Measurements from ENCODE around the gene PRLR.

PRLR gene

DNA sequence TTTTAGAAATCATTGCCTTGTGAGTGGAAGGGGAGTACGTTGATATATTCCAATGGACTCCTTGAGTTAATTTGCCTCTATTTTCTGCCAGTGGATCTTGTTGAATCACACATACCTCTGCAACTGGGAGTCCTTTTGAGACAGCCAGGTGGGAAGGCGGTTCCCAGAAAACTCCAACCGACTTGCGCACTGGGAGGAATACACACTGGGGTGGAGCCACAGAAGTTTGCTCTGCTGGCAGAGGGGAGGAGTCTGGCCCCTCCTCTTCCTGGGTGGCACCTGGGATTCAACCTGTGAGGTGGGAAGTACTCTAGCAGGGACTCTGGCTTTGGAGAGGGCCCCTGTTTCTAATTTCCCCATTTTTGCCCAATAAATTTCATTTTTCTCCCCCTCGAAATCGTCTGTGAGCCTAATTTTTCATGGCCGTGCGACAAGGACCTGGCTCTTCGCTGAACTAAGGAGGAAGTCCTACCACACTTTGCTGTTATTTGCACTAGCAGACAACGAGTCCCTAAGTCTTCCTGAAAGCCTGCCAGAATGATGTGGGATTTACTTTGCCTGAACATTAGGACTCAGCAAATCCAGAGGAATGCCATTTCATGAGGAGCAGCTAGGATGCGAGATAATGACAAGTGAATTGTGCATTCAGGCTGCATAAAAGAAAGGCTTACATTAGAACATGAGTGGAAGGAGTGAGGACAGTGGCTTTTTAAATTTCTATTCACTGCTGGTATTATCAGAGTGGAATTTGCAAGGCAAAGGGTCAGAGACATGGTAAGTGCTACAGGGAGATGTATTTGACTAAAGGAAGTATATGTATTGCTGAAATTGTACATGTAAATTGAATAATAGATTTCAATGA is 67.2 kb downstream of the PRLR start:
- DNase-seq: peak in 1 of 58 donors; percentile 1

DNA sequence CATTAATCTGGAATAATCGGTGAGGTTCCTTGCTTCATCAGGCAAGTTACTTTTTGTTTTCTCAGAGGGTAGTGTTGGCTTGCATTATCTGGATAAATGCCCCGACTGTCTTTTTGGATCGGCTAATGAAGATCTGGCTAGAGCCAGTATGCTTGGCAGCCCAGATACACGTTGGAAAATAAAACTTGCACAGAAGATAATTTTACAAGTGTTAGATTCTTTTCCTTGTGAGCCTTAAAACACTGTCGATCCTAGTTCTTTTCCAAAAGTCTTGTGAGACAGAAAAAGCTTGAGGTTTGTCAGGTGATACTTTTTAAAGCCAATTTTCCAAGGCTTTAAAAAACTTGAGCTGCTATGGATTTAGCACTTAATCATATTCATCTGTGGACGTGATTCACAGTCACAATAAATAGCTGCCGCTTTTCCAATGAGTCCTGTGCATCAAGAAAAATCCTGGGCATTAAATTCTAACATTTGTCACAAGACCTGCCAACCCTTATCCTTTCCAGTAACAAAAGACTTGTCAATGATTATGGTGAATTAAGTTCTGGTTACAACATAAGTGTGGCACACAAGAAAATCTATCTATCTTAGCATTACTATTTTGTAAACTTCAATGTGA is 68.5 kb downstream of the PRLR start:
- peak in 2 of 58 donors; percentile 32 to 39 for DNase-seq

DNA sequence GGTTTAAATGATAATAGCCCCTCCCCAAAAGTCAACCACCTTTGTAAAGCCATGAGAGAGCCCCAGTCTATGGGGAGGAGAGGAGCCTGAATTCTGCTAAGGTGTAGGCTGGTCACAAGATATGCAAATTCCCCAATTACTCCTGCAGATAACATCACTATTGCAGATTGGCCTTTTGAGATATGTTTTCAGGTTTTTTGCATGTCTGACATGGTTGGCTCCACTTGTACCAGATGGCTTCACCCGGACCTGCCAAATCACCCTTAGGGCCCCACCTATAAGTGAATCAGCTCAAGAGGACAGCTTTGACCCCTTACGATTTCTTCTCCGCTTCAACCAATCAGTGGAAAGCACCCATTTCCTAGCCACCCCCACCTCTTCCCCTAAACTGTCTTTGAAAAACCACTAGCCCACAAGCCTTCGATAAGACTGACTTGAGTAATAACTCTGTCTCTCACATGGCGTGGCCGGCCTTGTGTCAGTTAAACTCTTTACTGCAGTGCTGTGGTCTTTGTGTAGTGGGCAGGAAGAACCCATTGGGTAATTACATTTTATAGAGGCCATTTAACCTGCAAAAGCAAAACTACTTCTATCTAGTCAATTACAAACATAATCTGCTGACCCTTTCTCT is 69.7 kb downstream of the PRLR start:
- no peak for DNase-seq

DNA sequence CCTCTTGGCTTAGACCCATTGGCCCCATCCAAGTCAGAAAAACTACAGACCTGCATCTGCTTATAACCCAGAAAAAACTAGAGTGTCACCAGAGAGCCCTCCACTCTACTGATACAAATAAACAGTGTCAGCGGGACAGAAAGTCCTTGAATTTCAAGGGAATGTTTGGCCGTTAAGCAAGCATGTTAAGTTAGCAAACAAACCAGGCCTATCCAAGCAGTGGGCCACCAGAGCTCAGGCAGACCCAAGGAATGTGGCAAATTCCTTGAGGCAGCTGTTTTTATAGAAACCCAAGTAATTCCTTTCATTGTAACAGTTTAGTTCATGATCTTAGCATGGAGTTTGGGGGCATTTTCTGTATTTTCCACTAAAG is 70.9 kb downstream of the PRLR start:
- no peak for DNase-seq

DNA sequence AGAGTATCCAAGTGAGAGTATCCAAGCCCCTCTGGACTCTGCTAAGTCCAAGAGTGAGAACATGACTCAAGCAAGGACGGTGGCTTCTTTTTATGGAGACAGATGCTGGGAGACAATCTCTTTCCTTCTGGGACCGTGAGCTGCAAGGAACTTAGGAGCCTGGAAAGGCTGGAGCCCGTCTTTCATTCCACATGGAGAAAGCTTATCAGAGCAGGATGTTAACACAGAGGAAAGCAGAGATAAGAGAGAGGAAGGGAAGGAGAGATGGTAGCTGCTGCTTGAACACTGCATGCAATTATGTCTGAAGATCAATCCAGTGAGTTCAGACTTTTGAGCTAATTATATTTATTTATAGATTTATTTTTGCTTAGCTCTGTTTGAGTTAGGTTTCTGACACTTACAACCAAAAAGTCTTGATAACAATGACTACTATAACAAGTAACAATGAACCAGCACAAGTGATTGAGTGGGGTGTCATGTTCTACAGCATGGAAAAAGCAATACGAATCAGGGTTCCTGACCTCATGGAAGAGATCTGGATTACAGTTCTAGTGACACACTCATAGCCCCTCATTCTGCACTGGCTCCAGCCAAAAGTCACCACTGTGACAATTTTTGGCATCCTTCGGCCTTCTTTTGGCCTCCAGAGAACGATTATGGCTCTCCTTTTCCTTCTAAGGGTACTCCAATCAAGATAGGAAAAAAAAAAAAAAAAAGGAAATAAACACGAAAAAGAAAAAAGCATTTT is 71.5 kb downstream of the PRLR start:
- DNase-seq: no peak

DNA sequence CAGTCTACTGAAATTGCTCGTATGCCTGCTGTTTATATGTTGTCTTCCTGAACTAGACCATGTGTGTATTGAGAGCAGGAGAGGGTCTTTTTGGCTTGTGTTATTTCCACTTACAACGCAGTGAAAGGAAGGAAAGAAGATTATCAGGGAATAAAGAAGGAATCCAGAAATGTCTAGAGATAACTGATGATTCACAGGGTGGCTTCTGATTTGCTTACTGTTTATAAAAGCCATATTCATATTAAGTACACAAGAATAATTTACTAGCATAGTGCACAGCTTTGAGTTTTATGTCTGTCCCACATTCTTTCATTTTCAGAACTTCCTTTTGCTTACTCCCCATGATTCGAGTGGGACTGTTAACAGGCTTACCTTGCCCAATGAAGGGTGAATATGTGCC is 72.1 kb downstream of the PRLR start:
- DNase-seq: no peak

DNA sequence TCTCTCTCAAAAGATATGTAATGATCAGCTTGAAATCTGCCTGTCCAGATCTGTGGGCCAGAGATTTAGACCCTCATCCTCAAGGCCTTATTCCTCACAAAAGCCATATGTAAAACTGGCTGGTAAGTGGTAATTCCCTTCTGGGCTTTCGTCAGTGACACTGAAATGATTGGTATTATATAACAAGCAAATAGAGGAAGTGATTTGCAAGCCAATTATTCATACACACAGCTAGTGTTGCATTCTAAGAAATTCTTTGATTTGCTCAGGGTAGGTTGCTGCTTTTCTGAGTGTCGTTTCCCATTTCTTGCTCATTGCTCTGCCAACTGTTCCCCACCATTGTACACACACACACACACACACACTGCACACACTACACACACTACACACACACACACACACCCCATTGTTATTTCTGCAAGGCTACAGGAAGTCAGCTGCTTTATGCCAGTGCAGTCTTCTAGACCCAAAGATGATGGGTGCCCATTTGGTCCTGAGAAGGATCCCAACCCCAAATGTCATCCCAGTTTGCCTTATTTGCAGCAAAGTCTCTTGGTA is 76.8 kb downstream of the PRLR start:
- DNase-seq: no peak

DNA sequence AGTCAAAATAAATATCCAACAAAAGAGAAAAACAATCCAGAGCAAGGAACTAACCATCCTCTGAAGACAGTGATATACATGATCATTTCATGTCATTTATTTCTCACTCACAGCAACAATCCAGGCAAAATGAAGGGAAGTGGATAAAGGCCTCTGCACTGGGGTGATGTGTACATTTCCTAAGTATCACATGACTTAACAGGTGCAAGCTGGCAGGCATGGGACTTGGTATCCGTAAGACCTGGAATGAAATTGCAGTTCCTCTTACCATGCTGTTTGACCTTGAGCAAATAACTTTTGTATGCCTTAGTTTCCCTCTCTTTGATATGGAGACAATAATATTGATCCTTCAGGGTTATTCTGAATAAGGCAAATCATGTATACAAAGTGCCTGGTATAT is 77.6 kb downstream of the PRLR start:
- no peak for DNase-seq

DNA sequence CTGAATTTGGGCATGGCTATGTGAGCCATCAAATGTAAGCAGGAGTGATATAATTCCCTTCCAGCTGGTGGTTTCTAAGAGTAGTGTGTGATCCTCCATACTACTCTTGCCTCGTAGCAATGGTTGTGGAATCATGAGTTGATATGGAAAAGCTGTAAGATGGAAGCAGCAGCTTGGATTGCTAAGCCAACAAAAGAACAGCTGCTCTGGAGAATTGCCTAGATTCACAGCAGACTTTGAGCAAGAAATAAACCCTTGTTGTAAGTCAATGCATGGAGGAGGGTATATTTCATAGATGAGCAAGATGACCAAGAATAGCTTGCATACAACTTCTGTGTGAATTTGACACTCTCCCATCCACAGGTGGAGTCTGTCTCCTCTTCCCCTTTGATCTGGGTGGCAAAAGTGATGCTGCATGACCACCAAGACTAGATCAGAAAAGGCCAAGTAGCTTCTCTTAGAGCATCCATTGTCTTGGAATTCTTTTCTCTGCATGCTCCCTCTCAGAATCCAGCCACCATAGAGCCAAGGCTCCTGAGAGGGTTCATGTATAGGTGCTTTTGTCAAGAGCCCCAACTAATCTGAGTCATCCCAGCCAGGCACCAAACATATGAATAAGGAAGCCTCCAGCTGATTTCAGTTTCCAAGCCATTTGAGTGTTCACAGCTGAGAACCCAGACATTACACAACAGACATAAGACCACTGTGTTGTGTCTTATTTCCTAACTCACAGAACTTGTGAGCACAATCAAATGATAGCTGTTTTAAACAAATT is 79.0 kb downstream of the PRLR start:
- DNase-seq: peak in 9 of 58 donors; percentile 1 to 54 (median 10)

DNA sequence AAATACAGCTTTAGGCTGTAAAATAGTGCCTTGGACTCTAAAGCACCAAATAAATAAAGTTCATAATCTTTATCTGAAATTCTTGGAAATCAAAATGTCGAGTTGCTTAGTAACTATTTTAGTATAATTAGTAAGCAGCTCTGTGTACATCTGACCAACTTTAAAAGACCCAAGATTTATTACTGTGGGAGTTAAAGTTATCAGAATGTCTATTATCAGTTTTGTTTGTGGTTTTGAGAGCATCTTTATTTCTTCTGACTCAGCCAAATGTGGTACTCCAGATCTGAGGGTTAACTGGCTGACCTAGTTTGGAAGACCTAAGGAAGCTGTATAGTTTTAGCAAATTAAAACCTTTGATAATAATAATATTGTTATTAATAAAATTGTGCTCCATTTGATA is 81.2 kb downstream of the PRLR start:
- DNase-seq: no peak

DNA sequence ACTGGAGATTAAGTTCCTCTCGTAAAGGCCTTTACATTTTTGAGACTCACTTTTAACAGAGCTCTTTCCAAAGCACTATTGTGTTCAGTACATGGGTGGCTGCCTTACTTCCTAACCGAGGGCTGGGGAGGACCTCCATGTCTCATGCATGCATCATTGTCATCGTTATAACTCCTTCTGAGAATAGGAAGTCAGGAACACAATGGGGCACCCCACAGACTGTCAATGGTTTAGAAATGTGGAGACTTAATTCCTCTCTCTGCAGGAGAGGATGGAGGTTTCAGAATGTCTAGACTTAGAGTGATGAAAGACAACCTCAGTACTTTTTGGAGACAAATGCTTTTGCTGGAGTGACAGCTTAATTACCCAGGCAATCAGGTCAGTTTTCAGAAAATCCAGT is 83.9 kb downstream of the PRLR start:
- no peak for DNase-seq

DNA sequence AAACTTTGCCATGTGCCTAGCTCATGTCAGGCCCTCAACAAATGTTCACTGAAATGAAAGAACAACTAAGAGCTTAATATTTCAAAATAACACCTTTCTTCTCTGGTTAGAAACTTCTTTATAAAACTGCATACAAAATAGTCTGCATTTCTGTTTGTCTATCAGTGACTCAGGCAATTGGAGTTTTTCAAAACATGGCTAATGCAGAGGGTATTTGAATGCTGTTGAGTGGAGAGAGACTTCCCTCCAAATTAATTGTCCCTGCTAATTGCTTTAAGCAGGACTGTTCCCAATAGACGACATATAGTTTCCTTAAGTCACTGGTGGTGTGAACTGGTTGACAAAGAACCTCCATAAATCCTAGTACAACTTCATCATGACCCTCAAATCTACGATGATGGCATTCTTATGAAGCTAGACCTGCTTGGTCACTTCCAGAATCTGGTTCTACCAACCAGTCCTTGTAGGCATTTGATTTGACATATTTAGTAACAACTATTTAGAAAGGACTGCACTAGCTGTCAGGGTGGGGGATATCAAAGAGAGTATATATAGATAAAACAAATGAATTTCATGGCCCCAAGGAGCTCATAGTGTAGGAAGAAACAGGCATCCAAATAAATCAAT is 84.5 kb downstream of the PRLR start:
- DNase-seq: no peak

DNA sequence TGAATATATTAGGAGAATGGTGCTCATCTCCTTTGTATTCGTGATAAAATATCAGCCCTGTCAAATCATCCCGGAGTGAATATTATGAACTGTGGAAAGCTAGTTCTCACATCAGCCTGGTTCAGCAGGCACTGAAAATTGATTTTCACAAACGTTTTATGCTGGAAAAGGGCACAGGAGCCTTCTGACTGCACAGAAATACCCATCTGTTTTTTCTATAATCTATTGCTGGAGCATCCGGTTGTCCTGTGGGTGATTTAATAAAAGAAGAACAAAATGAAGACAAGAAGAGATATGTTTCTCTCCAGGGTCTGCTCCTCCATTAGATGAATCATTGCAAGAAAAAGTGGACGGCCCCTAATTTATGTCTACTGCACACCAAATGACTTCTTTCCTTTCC is 85.3 kb downstream of the PRLR start:
- DNase-seq: no peak

DNA sequence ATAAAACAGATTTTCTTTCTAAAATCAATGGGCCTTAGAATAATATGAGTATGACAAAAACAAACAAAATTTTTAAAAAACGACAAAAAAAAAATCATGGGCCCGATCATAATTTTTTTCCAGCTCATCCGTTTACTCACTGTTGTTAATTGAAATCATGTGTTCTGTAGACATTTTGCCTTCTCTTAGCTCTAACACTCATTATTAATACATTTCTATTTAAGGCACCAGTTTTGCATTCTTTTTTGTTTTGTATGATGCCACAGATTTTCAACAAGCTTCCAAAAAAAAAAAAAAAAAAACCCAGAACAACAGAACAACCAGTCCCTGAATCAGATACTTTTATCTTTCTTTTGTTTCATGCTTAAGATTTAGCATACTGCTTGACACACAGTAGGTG is 86.4 kb downstream of the PRLR start:
- DNase-seq: no peak

DNA sequence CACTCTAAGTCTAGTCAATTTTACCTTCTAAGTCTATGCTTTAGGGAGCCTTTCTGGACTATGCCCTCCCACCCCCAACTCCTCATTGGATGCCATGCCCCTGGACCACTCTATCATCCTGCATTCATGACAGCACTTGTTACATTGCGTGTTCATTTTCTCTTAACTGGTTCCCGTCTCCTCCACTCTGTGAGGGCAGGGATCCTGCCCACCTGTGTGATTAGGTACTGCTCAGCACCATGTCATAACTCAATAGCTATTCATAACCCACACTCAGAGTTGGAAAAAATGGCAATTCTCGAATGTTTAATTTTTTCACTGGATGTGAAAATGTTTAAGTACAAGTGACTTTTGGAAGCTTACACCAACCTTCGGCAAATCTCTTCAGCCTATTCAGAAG is 88.5 kb downstream of the PRLR start:
- no peak for DNase-seq

DNA sequence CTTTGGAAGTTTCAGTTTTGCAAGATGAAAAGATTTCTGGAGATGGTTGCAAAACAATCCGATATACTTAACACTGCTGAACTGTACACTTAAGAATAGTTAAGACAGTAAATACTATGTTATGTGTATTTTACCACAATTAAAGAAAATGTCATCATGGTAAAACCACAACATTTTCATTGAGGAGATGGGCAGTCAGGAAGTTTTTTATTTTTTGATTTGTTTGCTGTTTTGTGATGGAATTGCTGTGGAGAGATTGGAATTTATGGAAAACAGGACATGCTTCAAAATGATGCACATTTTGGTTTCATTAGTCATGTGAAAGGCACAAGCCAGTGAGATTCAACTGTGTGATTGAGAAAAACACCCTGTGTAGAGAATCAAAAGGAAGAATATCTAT is 92.1 kb downstream of the PRLR start:
- DNase-seq: no peak

DNA sequence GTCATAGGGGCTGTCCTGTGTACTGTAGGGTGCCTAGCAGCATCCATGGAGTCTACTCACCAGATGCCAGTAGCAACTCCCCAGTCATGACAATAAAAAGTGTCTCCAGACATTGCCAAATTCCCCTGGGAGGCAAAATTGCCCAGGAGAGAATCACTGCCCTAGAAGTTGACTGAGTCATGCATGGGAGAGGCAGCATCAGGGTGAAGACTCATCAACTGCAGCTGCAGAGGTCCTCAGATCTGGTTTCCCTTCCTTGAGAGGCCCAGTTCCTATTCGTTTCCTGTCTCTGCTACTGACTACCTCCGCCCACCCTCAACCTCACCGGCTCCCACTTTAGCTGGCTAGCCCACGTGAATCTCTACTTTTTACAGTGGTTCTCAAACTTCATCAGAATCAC is 93.9 kb downstream of the PRLR start:
- DNase-seq: no peak

DNA sequence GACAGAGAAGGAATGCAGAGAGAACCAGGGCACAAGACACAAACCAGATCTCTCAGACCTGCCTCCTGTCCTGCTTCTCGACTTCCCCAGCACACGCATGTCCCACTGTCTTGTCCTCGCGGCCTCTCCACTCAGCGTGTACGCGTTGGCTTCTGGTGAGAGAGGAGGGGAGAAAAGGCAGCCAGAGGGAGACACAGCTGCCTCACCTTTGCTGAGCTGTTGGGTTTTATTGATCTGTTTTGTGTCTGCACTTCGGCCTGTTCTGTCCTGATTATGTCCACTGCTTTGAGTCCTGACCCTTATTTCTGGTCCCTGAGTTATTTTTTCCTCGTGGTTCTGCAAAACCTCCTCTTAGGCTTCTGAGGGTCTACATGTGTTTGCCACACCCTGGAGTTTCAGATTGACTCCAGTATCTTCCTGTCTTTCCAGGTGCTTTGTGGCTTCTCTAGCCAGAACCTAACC is 95.0 kb downstream of the PRLR start:
- no peak for DNase-seq

DNA sequence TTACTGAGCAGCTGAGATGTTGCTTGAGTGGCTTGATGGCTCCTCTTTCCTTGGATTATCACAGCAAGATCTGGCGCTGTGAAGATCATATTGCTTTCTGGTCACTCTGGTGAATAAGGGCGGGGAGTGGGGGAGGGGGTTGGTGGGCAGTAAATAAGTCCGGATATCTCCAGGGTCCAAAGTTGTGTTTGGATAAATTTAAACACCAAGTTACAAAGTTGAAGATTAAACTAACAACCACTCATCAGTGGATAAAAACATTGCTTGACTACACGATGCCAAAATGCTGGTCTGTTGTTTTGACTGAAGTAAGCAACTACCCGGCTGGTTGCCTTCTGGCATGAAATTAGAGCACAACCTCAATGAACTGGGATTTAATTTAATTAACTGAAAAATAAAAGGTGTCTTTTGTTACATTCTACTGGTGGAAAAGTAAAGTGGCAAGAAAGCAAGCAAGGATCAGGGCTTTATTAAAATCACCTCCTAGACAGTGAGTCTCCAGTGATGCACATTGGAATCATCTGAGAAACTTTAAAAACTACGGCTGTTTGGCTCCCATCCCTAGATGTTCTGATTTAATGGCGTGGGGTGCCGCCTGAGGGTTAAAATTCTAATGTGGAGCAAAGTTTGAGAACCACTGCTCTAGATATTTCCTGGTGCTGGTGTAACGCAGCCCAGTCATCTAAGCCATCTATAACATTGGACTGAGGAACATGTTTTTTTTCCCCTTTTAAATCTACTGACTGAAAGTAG is 95.8 kb downstream of the PRLR start:
- DNase-seq: no peak

All from anterior cingulate cortex (tissue), 58 donors.